Upper lobe of left lung (tissue), 6 donors: ENCODE measurements around the gene SLC24A1. TPM values are rescaled to one million over a fixed set of nuclear protein-coding genes. Genes with fewer than 3 reads are reported as not detected.

ENCODE experiments used
- ATAC-seq, 2 donors: fragments of 200-7000 bp; cut with Tn5 transposase; one replicate each; pipeline ENCODE4 v1.9.1; 2022; ENCODE audit warnings: mild to moderate bottlenecking in 2 of 2, moderate library complexity in 2 of 2; ENCODE audit not compliant: low FRiP score in 2 of 2
- DNase-seq, 2 donors: peaks; one replicate each; pipeline ENCODE4 v3.0.0-alpha.2; 2019 to 2020
- H3K27ac ChIP-seq, 4 donors: fragments of 200-600 bp; sonication (generic); one replicate each; pipeline ENCODE4 v1.5.1; 2016 to 2019
- H3K27me3 ChIP-seq, 4 donors: fragments of 200-600 bp; sonication (generic); one replicate each; pipeline ENCODE4 v1.5.1; 2017 to 2019
- H3K36me3 ChIP-seq, 4 donors: fragments of 200-600 bp; sonication (generic); one replicate each; pipeline ENCODE4 v1.5.1; 2016 to 2019
- H3K4me1 ChIP-seq, 4 donors: fragments of 200-600 bp; sonication (generic); one replicate each; pipeline ENCODE4 v1.5.1; 2018 to 2019
- H3K4me3 ChIP-seq, 4 donors: fragments of 200-600 bp; sonication (generic); one replicate each; pipeline ENCODE4 v1.5.1; 2017 to 2019; ENCODE audit warnings: mild to moderate bottlenecking in 2 of 4, moderate library complexity in 1 of 4
- H3K9me3 ChIP-seq, 4 donors: fragments of 200-600 bp; sonication (generic); one replicate each; pipeline ENCODE4 v1.5.1; 2018 to 2019
- CTCF ChIP-seq, 6 experiments: fragments of 450-650 bp in 4 of 6; fragments of 200-600 bp in 2 of 6; sonication (generic) in 2 of 6; IDR thresholded peaks; one replicate each; pipeline ENCODE4 v1.5.1; 2016 to 2019; ENCODE audit warnings: antibody characterized with exemption in 6 of 6
- EP300 ChIP-seq, 4 donors: sonication (generic); formaldehyde crosslinking; IDR thresholded peaks; one replicate each; pipeline ENCODE4 v1.5.1; 2017; ENCODE audit warnings: antibody characterized with exemption in 4 of 4, control low read depth in 2 of 4
- POLR2A ChIP-seq, 4 donors: fragments of 450-650 bp; IDR thresholded peaks; one replicate each; pipeline ENCODE4 v1.5.1; 2016 to 2017; ENCODE audit warnings: antibody characterized with exemption in 4 of 4, mild to moderate bottlenecking in 2 of 4
- POLR2AphosphoS5 ChIP-seq, 2 donors: sonication (generic); formaldehyde crosslinking; IDR thresholded peaks; one replicate each; pipeline ENCODE4 v1.5.1; 2017; ENCODE audit warnings: antibody characterized with exemption in 2 of 2
- WGBS, 2 donors: methylation state at CpG; one replicate each; pipeline ENCODE4 v1.1.5; 2017 to 2018; 5-methylcytosine and 5-hydroxymethylcytosine counted together
- total RNA-seq, 6 donors: library from RNA; depleted of rRNA in 4 of 6; stranded (reverse); fragments of >200 nt in 4 of 6; gene quantifications; one replicate each; pipeline versions ENCODE4 v1.1.0 to v1.2.1, GENCODE V29; 2016 to 2021
- donor health status: DM: no; HTN: no; CAD: no; lungs with moderate emphysema.
- donor health status: DM: no; HTN: yes; CAD: no; lungs with severe emphysema.

The SLC24A1 gene
- total RNA-seq: 10 to 100 TPM in 4 of 6 donors, 1 to 10 TPM in 2; 7.1 to 17.8 (median 10.9) TPM

GRCh38 chr15:65621638-65622037 lies at the start of gene SLC24A1:
Gene SLC24A1 (plus strand): TSS chr15:65621938. CDS start chr15:65624081, 2,143 bp downstream.
- 91 to 92% methylated on average over 6 of the region's 6 CpGs for WGBS, 2 donors
- Histone ChIP-seq H3K4me1 (no peaks in the 10 kb centered on the region), H3K27me3 (no peaks in the 10 kb centered on the region), H3K4me3 (no peak within 1 kb of the TSS), H3K36me3 (peaks cover 0 to 27% (median 19%) of the 10 kb centered on the region in 4 donors), H3K9me3 (no peaks in the 10 kb centered on the region), H3K27ac (no peak within 1 kb of the TSS)
- no peak for ATAC-seq
- TF ChIP-seq POLR2A (IDR thresholded peaks at IDR 0.05): no peak
- no peak for TF ChIP-seq POLR2AphosphoS5 (IDR thresholded peaks at IDR 0.05)
- no peak for TF ChIP-seq EP300 (IDR thresholded peaks at IDR 0.05)
- no peak for TF ChIP-seq CTCF (IDR thresholded peaks at IDR 0.05)
- DNase-seq: no peak

- Histone ChIP-seq H3K4me3 (no peak overlapping the region), H3K27ac (no peak overlapping the region), H3K36me3 (peaks cover 0 to 55% (median 12%) of the 10 kb centered on the region in 4 donors), H3K4me1 (no peaks in the 10 kb centered on the region), H3K9me3 (no peaks in the 10 kb centered on the region), H3K27me3 (no peaks in the 10 kb centered on the region)
- DNase-seq (no peak), ATAC-seq (no peak)
- WGBS, 2 donors: 90 to 97% methylated on average over 2 of the region's 2 CpGs
- TF ChIP-seq POLR2AphosphoS5 (IDR thresholded peaks at IDR 0.05) (no peak), POLR2A (IDR thresholded peaks at IDR 0.05) (no peak), EP300 (IDR thresholded peaks at IDR 0.05) (no peak), CTCF (IDR thresholded peaks at IDR 0.05) (no peak)
Measured at GRCh38 chr15:65571971-65572370, 49.8 kb upstream of the SLC24A1 start.

- WGBS, 2 donors: 73 to 83% methylated on average over 1 of the region's 1 CpG
- Histone ChIP-seq H3K36me3 (peaks cover 7 to 66% (median 27%) of the 10 kb centered on the region in 4 donors), H3K4me3 (no peak overlapping the region), H3K27ac (peak overlapping the region in 1 of 4 donors; percentile 8), H3K4me1 (no peaks in the 10 kb centered on the region), H3K9me3 (no peaks in the 10 kb centered on the region), H3K27me3 (no peaks in the 10 kb centered on the region)
- DNase-seq (no peak), ATAC-seq (peak in 1 of 2 donors; percentile 73)
- no peak for TF ChIP-seq POLR2AphosphoS5 (IDR thresholded peaks at IDR 0.05)
- TF ChIP-seq POLR2A (IDR thresholded peaks at IDR 0.05): no peak
- no peak for TF ChIP-seq EP300 (IDR thresholded peaks at IDR 0.05)
- no peak for TF ChIP-seq CTCF (IDR thresholded peaks at IDR 0.05)
Measured at GRCh38 chr15:65576664-65577063, 45.1 kb upstream of the SLC24A1 start.

GRCh38 chr15:65577129-65577996 lies 44.4 kb upstream of the SLC24A1 start:
- Histone ChIP-seq H3K9me3 (no peaks in the 10 kb centered on the region), H3K4me3 (no peak overlapping the region), H3K36me3 (peaks cover 7 to 68% (median 29%) of the 10 kb centered on the region in 4 donors), H3K27me3 (no peaks in the 10 kb centered on the region), H3K27ac (peak overlapping the region in 1 of 4 donors; percentile 8), H3K4me1 (no peaks in the 10 kb centered on the region)
- DNase-seq: no peak
- 77 to 80% methylated on average over 6 of the region's 6 CpGs for WGBS, 2 donors
- TF ChIP-seq CTCF (IDR thresholded peaks at IDR 0.05) (no peak), POLR2AphosphoS5 (IDR thresholded peaks at IDR 0.05) (no peak), EP300 (IDR thresholded peaks at IDR 0.05) (no peak), POLR2A (IDR thresholded peaks at IDR 0.05) (no peak)
- ATAC-seq: no peak
